ENCODE measurements around the gene ZCCHC7. TPM values are rescaled to one million over a fixed set of nuclear protein-coding genes. Genes with fewer than 3 reads are reported as not detected.
"Not testable (repeated sequence)": the region's sequence is repeated elsewhere in the genome, so short reads cannot be mapped to it uniquely, and the experiment has no call there.

ZCCHC7 gene
- polyA plus RNA-seq, 3 donors, result 8.7 to 12.9 (median 12.5) TPM

- H3K36me3 Mint-ChIP-seq, result no peaks in the 10 kb centered on the region
- H3K4me3 ChIP-seq (replicated peaks in 1 of 3; ENCODE audit: low read depth in 2 of 3, low read length in 3 of 3), result no peak overlapping the region
- H3K27me3 ChIP-seq (ENCODE audit: control insufficient read depth in 2 of 2, insufficient read depth in 2 of 2, low read length in 2 of 2), result no peaks in the 10 kb centered on the region
- peaks cover 4% of the 10 kb centered on the region for H3K4me1 Mint-ChIP-seq
- WGBS (ENCODE audit: insufficient coverage), result no CpG with 5 or more reads among the region's 8 CpGs
- no peaks in the 10 kb centered on the region for H4K20me1 ChIP-seq (ENCODE audit: insufficient read depth, low read length)
- H3K9ac ChIP-seq (ENCODE audit: insufficient read depth, low read length, poor library complexity, severe bottlenecking), result no peak overlapping the region
- no peak overlapping the region for H2AFZ ChIP-seq (ENCODE audit: insufficient read depth, low read depth, low read length, poor library complexity, severe bottlenecking)
- H3K27ac ChIP-seq (ENCODE audit: low read depth in 1 of 2, low read length in 2 of 2), result no peak overlapping the region
- intact Hi-C loops (cut with micrococcal nuclease), result no loop called here
- H3K79me2 ChIP-seq (ENCODE audit: insufficient read depth, low read length), result no peaks in the 10 kb centered on the region
- TF ChIP-seq CTCF (IDR thresholded peaks at IDR 0.05), result no peak
- H3K9me3 Mint-ChIP-seq, result no peaks in the 10 kb centered on the region
- no peak overlapping the region for H3K4me2 ChIP-seq (replicated peaks; ENCODE audit: extremely low read depth, low read length, poor library complexity, severe bottlenecking)
- H3K4me1 ChIP-seq (ENCODE audit: control insufficient read depth in 1 of 2, insufficient read depth in 2 of 2, low read length in 2 of 2), result no peaks in the 10 kb centered on the region
- peaks cover 4 to 8% (median 5%) of the 10 kb centered on the region in 3 donors for H3K27me3 Mint-ChIP-seq (ENCODE audit: low read depth in 3 of 3)
- H3K36me3 ChIP-seq (replicated peaks in 1 of 2; ENCODE audit: control insufficient read depth in 1 of 2, insufficient read depth in 2 of 2, low read length in 2 of 2), result no peaks in the 10 kb centered on the region
- DNase-seq, result no peak
- no peak overlapping the region for H3K4me3 Mint-ChIP-seq
- no peaks in the 10 kb centered on the region for H3K9me3 ChIP-seq (replicated peaks in 1 of 2; ENCODE audit: control insufficient read depth in 1 of 2, insufficient read depth in 1 of 2, low read length in 2 of 2)
- no peak overlapping the region for H3K27ac Mint-ChIP-seq
Observed at GRCh38 chr9:37395663-37396062, 275.3 kb downstream of the ZCCHC7 start.

GRCh38 chr9:37397948-37398347 lies 277.6 kb downstream of the ZCCHC7 start:
- H3K4me3 Mint-ChIP-seq; H3K4me2 ChIP-seq (replicated peaks; ENCODE audit: extremely low read depth, low read length, poor library complexity, severe bottlenecking); H3K79me2 ChIP-seq (ENCODE audit: insufficient read depth, low read length); H3K9me3 Mint-ChIP-seq; H3K36me3 ChIP-seq (replicated peaks in 1 of 2; ENCODE audit: control insufficient read depth in 1 of 2, insufficient read depth in 2 of 2, low read length in 2 of 2); H3K27me3 ChIP-seq (ENCODE audit: control insufficient read depth in 2 of 2, insufficient read depth in 2 of 2, low read length in 2 of 2); H3K9ac ChIP-seq (ENCODE audit: insufficient read depth, low read length, poor library complexity, severe bottlenecking); H4K20me1 ChIP-seq (ENCODE audit: insufficient read depth, low read length); DNase-seq; H3K4me1 ChIP-seq (ENCODE audit: control insufficient read depth in 1 of 2, insufficient read depth in 2 of 2, low read length in 2 of 2); H3K27ac ChIP-seq (ENCODE audit: low read depth in 1 of 2, low read length in 2 of 2); H3K4me1 Mint-ChIP-seq; H3K36me3 Mint-ChIP-seq; H3K27me3 Mint-ChIP-seq (ENCODE audit: low read depth in 3 of 3); H2AFZ ChIP-seq (ENCODE audit: insufficient read depth, low read depth, low read length, poor library complexity, severe bottlenecking); H3K27ac Mint-ChIP-seq; intact Hi-C loops (cut with micrococcal nuclease); H3K9me3 ChIP-seq (replicated peaks in 1 of 2; ENCODE audit: control insufficient read depth in 1 of 2, insufficient read depth in 1 of 2, low read length in 2 of 2); H3K4me3 ChIP-seq (replicated peaks in 1 of 3; ENCODE audit: low read depth in 2 of 3, low read length in 3 of 3): not testable (repeated sequence)
- WGBS (ENCODE audit: insufficient coverage), result no CpG with 5 or more reads among the region's 3 CpGs
